ENCODE results near the gene EPHB2. TPM values are rescaled to one million over a fixed set of nuclear protein-coding genes. Genes with fewer than 3 reads are reported as not detected.

The EPHB2 gene
- total RNA-seq, 1 donor from 2014 or later: 6.0 TPM

DNA sequence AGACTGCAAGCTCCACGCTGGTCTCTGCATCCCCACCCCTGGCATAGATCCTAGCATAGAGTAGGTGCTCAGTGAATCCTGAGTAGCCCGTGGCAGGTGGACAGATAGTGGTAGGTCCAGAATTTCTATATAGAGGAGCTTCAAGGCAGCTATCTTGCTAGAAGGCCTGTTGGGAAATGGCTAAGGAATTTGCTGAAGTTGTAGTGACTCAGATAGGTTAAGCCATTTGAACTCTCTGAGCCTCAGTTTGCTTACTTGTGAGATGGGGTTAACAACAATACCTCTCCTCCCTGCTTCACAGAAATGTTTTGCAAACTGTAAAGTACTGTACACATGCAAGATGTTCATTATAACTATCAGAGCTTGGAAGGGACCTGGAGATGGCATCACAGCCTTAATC is 23.4 kb upstream of the EPHB2 start:
- TF ChIP-seq, protein P1, sequence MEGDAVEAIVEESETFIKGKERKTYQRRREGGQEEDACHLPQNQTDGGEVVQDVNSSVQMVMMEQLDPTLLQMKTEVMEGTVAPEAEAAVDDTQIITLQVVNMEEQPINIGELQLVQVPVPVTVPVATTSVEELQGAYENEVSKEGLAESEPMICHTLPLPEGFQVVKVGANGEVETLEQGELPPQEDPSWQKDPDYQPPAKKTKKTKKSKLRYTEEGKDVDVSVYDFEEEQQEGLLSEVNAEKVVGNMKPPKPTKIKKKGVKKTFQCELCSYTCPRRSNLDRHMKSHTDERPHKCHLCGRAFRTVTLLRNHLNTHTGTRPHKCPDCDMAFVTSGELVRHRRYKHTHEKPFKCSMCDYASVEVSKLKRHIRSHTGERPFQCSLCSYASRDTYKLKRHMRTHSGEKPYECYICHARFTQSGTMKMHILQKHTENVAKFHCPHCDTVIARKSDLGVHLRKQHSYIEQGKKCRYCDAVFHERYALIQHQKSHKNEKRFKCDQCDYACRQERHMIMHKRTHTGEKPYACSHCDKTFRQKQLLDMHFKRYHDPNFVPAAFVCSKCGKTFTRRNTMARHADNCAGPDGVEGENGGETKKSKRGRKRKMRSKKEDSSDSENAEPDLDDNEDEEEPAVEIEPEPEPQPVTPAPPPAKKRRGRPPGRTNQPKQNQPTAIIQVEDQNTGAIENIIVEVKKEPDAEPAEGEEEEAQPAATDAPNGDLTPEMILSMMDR (IDR thresholded peaks at IDR 0.05): no peak
- H3K27me3 ChIP-seq: peaks cover 15% of the 10 kb centered on the region
- no peaks in the 10 kb centered on the region for H3K4me1 ChIP-seq

DNA sequence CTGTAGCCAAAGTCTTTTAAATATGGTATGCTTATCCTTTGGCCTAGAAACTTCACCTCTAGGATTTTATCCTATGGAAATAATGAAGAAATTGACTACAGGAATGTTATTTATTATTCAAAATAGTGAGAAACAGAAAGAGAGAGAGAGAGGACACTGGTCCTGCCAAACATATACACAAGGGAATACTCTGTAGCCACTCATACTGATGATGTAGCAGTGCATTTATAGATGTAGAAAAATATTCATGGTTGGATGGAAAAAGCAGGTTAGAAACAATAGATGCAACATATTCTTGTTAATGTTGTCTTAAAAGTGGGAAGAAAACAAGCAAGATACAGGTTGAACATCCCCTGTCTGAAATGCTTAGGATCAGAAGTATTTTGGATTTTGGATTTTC is 22.2 kb upstream of the EPHB2 start:
- DNase-seq (no peak), ATAC-seq (no peak)
- H3K9me3 ChIP-seq: no peaks in the 10 kb centered on the region
- H3K4me3 ChIP-seq: no peak overlapping the region
- peaks cover 6% of the 10 kb centered on the region for H3K27me3 ChIP-seq
- TF ChIP-seq, protein P1 (IDR thresholded peaks at IDR 0.05): no peak
- H3K36me3 ChIP-seq: no peaks in the 10 kb centered on the region
- no peak overlapping the region for H3K27ac ChIP-seq
- intact Hi-C loops (cut with DNase I): no loop called here
- no peaks in the 10 kb centered on the region for H3K4me1 ChIP-seq

More for the DNA sequence above, 23.4 kb upstream of the EPHB2 start:
- ATAC-seq (no peak), DNase-seq (no peak)
- Histone ChIP-seq H3K36me3 (no peaks in the 10 kb centered on the region), H3K9me3 (no peaks in the 10 kb centered on the region), H3K4me3 (no peak overlapping the region), H3K27ac (no peak overlapping the region)
- intact Hi-C loops (cut with DNase I): no loop called here

DNA sequence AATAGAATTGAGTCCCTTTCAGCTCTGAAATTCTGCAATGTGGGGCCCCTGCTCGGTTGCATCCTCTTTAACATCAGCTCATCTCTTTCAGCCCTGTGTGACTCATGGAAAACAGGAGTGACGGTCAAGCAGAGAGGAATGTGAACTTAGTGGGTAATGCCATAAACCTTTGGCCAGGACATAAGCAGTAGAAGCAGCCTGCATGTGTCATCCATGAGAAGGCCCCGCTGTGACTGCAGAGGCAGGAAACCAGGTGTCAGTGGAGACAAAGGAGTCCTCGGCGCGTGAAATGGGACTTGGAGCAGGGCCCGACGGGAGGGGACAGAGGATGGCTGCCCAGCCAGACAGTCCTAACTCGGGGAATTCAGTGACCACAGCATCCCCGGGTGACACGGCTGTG is 21.1 kb upstream of the EPHB2 start:
- Histone ChIP-seq H3K36me3 (no peaks in the 10 kb centered on the region), H3K27ac (no peak overlapping the region), H3K4me1 (no peaks in the 10 kb centered on the region), H3K27me3 (peaks cover 12% of the 10 kb centered on the region), H3K4me3 (no peak overlapping the region), H3K9me3 (no peaks in the 10 kb centered on the region)
- DNase-seq (no peak), ATAC-seq (no peak)
- intact Hi-C loops (cut with DNase I): no loop called here
- TF ChIP-seq, protein P1 (IDR thresholded peaks at IDR 0.05): no peak

DNA sequence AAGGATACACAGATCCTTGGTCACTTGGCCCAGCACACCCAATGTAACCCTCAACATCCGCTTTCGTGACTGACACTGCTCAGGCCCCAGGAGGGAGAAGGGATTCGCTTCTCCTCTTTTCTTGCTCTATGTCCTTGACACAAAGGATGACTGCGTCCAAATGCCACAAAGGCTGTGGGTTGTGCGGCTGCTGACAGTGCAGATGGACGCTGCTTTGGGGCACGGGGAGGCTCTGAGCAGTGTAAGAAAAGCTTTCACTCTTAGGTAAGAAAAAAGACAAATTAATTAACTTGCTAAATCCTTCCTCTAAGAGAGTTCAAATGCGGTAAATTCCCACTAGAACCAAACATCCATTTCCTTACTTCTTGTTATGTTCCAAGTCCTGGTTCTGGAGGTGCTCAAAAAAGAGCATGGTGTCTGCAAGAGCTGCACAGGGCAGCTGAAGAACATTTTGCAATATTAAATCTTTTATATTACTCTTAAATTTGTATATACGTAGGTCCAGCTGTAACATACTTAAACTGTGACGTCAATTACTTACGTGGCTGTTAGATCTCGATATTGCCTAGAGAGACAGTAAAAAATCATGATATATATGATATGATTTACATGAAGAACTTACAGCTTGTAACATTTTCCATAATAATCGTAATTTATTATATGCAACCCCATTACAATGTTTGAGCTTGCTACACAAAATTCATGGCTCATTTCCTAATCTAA is 19.4 kb upstream of the EPHB2 start:
- Histone ChIP-seq H3K27ac (no peak overlapping the region), H3K9me3 (no peaks in the 10 kb centered on the region), H3K4me3 (no peak overlapping the region), H3K4me1 (no peaks in the 10 kb centered on the region), H3K36me3 (no peaks in the 10 kb centered on the region), H3K27me3 (peaks cover 12% of the 10 kb centered on the region)
- no peak for DNase-seq
- intact Hi-C loops (cut with DNase I): no loop called here
- ATAC-seq: no peak
- TF ChIP-seq, protein P1 (IDR thresholded peaks at IDR 0.05): no peak

DNA sequence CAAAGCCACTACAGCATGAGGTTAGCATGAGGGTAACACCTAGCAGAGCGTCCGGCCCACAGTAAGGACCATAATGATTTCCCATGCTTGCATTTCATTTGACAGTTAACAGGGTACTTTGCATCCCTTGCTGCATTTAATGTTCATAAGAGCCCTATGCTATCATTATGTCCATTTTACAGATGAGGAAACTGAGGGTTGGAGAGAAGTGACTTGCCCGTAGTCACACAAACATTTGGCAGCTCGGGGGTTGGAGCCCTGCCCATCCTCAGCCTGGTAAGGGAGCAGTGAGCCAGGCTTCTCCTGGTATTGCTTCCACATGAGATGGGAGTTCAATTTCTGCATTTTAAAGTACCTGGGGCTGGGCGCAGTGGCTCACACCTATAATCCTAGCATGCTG is 16.5 kb upstream of the EPHB2 start:
- no peak for ATAC-seq
- no peak overlapping the region for H3K27ac ChIP-seq
- intact Hi-C loops (cut with DNase I): no loop called here
- no peaks in the 10 kb centered on the region for H3K9me3 ChIP-seq
- DNase-seq: no peak
- TF ChIP-seq, protein P1 (IDR thresholded peaks at IDR 0.05): no peak
- H3K36me3 ChIP-seq: no peaks in the 10 kb centered on the region
- no peaks in the 10 kb centered on the region for H3K4me1 ChIP-seq
- no peak overlapping the region for H3K4me3 ChIP-seq
- peaks cover 6% of the 10 kb centered on the region for H3K27me3 ChIP-seq

DNA sequence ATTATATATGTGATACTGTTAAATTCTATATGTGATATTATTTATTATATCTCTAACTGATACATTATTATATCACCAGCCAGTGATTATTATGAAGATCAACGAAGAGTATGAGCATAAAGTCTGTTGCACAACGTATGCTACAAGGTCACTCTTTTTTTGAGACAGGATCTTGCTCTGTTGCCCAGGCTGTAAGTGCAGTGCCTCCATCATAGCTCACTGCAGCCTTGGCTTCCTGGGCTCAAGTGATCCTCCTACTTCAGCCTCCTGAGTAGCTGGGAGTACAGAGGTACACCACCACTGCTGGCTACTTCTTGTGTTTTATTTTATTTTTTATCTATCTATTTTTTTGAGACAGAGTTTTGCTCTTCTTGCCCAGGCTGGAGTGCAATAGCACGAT is 14.0 kb upstream of the EPHB2 start:
- H3K4me3 ChIP-seq: no peak overlapping the region
- H3K27me3 ChIP-seq: peaks cover 6% of the 10 kb centered on the region
- intact Hi-C loops (cut with DNase I): no loop called here
- DNase-seq (no peak), ATAC-seq (no peak)
- H3K9me3 ChIP-seq: no peaks in the 10 kb centered on the region
- TF ChIP-seq, protein P1 (IDR thresholded peaks at IDR 0.05): no peak
- no peak overlapping the region for H3K27ac ChIP-seq
- H3K4me1 ChIP-seq: no peaks in the 10 kb centered on the region
- no peaks in the 10 kb centered on the region for H3K36me3 ChIP-seq

Measured in upper lobe of right lung (tissue), 1 donor.